Ovary (tissue), 3 donors: ENCODE data around the gene CD1B.

ENCODE experiments used
- CTCF ChIP-seq, 3 donors: fragments of 450-650 bp in 2 of 3; fragments of 200-600 bp in 1 of 3; IDR thresholded peaks; one replicate each; pipeline versions ENCODE4 v1.5.1 to v1.8.0; 2016 to 2022; ENCODE audit warnings: antibody characterized with exemption in 3 of 3, mild to moderate bottlenecking in 1 of 3
- POLR2A ChIP-seq: fragments of 450-650 bp; IDR thresholded peaks from one replicate; pipeline ENCODE4 v1.6.1; 2017; ENCODE audit warnings: antibody characterized with exemption, mild to moderate bottlenecking, moderate library complexity
- donor health status: DM: no; HTN: no; CAD: no.

- TF ChIP-seq CTCF (IDR thresholded peaks at IDR 0.05) (no peak), POLR2A (no peak)
Observed at GRCh38 chr1:158285756-158286241, 45.5 kb downstream of the CD1B start.
